GM08714 (cell line): ENCODE measurements around the gene CFAP74.

Experiments used
- H3K4me3 ChIP-seq: fragments of 200-500 bp; sonication (Bioruptor generic); 2 replicates; pipeline ENCODE4 v1.5.1; 2014; ENCODE audit warnings: mild to moderate bottlenecking, low read length, inconsistent platforms
- ZNF274 ChIP-seq: IDR thresholded peaks from 2 replicates; pipeline ENCODE4 v1.6.1; 2012; ENCODE audit warnings: mild to moderate bottlenecking, low read depth, low read length

Gene CFAP74

GRCh38 chr1:1880617-1881312 lies 122.8 kb downstream of the CFAP74 start:
- TF ChIP-seq ZNF274, result no peak
- no peak overlapping the region for H3K4me3 ChIP-seq

- TF ChIP-seq ZNF274, result no peak
- H3K4me3 ChIP-seq, result no peak overlapping the region
Measured at GRCh38 chr1:1879942-1880341, 123.6 kb downstream of the CFAP74 start.

DNA sequence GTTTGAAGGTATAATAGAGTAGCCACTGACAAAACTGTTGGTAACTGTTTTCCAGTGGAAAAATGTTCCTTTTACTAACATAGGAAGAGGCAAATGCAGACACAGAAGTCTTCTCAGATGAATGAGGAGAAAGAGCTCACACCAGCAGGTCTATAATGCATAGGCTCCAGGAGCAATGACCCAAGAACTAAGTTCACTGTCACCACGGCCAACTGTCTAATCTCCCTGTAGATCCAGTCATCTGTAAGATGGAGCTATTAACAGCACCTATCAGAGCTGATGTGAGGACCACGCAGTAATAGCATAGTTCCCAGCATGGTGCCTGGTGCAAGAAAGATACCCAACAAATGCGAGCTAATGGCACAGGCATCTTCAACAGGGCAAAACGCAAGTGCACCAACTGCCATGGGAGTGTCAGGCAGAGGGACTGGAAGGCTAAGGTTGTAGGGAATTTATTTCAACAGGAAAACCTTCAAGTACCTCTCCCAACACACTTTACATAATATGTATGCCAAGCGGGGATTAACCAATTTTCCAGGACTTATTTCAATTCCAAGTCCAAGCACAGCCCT lies 125.6 kb downstream of the CFAP74 start:
- TF ChIP-seq ZNF274, result no peak
- H3K4me3 ChIP-seq, result no peak overlapping the region

DNA sequence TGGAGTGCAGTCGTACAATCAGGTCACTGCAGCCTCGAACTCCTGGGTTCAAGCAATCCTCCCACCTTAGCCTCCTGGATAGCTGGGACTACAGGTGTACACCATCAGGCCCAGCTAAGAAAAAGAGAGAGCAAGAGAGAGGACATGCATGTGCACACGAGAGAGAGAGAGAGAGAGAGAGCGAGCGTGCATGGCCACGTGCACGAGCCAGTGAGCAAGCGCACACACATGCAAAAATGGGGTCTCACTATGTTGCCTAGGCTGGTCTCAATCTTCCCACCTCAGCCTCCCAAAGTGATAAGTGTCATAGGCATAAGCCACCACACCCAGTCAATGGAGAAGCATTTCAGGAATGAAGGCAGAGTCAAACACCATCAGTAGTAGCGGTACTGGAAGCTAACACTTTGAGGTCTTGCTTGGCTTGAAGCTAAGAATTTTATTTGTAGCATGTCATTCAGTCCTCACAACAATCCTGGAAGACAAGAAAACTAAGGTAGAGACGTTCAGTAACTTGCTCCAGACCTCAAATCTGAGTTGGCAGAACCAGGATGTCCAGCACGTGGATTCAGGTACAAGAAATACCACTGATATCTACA lies 127.2 kb downstream of the CFAP74 start:
- no peak for TF ChIP-seq ZNF274

DNA sequence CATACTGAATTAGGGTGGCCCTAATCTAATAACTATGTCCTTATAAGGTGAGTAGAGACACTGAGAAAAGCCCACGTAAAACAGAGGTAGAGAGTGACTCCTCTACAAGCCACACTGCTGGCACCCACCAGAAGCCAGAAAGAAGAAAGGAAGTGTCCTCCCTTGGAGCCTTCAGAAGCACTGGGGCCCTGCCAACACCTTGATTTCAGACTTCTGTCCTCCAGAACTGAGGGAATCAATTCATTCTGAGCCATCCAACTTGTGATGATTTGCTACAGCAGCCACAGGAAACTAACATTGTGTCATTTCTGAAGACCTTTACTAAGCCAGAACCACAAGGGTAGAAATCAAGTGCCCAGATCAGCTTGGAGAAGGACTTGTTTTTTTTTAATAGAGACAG lies 127.7 kb downstream of the CFAP74 start:
- no peak overlapping the region for H3K4me3 ChIP-seq
- no peak for TF ChIP-seq ZNF274

More for the DNA sequence above, 127.2 kb downstream of the CFAP74 start:
- no peak overlapping the region for H3K4me3 ChIP-seq

DNA sequence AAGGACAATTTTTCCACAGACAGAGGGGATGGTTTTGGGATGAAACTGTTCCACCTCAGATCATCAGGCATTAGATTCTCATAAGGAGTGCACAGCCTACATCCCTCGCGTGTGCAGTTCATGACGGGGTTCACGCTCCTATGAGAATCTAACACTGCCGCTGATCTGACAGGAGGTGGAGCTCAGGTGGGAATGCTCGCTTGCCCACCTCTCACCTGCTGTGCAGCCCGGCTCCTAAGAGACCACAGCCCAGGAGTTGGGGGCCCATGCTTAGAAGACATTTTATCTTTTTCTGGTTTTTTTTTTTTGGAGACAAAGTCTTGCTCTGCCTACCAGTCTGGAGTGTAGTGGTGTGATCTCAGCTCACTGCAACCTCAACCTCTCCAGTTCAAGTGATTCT lies 128.7 kb downstream of the CFAP74 start:
- no peak overlapping the region for H3K4me3 ChIP-seq
- TF ChIP-seq ZNF274, result no peak

- TF ChIP-seq ZNF274, result no peak
- no peak overlapping the region for H3K4me3 ChIP-seq
Measured at GRCh38 chr1:1873186-1873585, 130.4 kb downstream of the CFAP74 start.

DNA sequence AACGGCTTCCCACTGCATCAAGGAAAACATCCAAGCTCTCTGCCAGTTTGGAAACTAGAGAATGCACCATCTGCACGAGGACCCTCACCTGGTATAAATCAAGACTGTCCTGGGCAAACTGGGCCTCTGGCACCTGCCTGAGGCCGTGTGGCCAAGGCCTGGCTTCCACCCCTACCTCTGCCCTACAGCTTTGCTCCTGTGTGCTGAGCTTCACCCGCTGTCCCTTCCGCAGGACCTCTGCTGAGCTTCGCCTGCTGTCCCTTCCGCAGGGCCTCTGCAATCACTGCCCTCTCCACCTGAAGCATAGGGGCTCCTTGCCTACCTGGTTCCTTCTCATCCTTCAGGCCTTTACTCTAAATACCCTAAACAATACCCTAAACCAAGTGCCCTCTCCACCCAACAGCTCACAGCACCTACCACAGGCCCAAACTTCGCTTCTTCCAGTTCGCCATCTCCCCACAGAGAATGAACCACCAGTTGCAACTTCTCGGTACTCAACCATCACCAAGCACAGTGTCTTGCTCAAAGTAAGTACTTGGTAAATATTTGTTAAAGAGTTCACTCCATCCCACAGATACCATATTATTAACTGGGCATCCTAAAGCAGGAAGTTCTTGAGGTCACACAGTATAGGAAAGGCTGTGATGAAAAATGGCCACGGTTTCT lies 131.1 kb downstream of the CFAP74 start:
- H3K4me3 ChIP-seq, result no peak overlapping the region
- no peak for TF ChIP-seq ZNF274
